Medulla oblongata (tissue), 1 donor: ENCODE results near the gene CCL2.
A peak's percentile ranks its signal among the peaks of the same experiment; 100 is the strongest.

Source experiments
- DNase-seq: peaks from one replicate; pipeline ENCODE4 v3.0.0-alpha.2; 2015; ENCODE audit errors: extremely low spot score

Gene CCL2

DNA sequence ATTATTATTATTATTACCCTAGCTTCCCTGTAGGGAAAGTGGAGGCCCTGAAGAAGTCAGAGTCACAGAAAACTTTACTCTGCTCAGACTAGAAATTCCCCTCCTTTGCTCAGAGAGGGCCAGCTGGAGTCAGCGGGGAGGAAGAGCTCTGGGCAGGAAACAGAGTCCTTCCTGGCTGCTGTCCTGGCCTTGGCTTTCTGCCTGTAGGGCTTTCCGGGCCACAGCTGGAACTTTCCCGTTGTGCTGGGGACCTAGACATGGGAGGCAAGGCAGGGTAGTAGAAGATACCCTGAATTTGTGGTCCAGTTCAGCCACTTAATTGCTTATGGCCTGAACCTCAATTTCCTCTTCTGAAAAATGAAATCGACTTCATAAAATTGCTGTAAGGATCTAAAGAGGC, 14.0 kb upstream of the CCL2 start:
- peak; percentile 78 for DNase-seq

DNA sequence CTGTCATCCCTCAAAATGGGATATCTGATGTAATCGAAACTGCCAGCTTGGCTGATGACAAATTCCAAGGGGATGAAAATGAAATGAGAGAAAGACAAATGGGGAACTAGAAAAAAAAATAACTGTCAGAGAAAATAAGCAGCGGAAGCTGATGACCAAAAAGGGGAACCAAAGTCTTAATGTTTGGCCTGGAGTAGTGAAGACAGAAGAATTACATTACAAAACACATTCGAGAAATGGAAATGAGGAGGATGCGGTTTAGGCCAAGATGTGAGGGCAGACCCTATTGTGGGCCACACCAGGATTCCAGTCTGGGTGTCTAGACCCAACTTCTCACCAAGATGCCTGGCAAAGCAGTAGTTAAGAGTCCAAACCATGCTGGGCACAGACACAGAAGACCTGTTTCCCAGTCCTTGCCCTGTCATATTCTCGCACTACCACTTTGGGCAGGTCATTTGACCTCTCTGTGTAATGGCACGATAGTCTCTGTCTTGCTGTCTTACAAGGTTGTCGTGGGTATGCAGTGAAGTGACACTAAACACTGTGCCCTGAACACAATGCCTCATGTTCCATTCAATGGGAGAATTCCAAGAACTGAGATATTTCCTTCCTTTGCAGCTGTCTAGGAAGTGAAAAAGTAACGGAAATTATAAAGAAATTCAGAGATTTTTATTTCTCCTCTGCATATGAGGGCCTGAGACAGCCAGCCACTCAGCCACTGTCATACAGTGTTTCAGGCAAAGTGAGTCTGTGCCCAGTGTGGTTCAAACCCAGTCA, 12.3 kb upstream of the CCL2 start:
- DNase-seq, result peak; percentile 69

DNA sequence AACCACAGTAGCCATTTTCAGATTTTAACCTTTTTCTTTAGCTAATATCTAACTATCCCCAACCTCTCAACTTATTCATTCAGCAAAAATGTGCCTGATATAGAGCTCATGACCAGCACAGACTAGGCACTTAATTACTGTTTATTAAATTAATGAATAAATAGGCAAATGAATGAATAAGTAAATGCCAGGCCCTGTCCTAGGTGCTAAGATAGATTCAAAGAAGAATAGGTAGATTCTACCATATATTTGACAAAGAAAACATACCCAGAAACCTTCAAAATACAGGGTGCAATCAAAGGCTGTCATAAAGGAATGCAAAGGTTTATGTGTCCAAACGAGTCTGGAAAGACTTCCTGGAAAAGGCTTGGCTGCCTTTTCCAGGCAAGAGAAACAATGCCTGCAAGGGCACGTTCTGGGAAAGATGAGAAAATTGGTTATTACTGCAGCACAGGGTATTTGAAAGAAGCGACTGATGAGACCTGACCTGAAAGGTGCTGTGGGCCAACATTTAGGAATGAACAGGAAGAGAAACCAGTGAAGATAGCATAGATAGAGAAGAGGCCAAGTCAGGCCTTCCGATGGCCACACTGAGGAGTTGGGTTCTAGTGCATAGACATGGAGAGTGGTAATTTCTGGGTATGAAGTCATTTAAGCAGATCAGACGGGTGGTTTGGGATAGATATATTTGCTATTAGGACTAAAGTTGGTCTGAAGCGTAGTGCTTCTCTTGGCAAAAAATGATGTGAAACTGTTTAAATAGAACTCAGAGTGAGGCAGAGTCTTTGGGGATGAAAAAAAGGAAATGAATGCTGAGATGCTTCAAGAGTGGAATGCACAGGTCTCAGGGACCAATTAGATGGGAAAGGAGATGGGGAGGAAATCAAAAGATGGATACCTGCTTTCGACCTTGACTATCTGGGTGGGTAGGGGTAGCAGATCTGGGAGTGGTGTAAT, 11.4 kb upstream of the CCL2 start:
- peak; percentile 54 for DNase-seq

DNA sequence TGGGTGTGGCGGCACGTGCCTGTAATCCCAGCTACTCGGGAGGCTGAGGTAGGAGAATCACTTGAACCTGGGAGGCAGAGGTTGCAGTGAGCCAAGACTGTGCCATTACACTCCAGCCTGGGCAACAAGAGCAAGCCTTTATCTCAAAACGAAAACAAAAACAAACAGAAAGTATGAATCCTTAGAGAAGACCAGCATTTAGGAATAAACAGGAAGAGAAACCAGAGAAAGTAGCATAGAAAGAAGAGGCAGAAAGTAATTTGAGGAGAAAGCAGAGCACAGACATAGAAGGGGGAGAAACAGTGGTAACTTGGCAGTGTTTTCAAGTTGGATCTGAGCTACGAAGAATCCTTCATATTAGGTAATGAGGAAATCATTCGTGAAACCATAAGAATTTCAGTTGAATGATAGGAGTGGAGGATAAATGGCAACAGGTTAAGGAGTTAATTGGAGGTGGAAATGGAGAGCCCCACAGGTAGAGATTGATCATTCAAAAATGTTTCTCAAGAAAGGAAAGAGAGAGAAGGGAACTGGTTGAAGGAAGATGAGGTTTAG, 9.7 kb upstream of the CCL2 start:
- DNase-seq, result no peak

DNA sequence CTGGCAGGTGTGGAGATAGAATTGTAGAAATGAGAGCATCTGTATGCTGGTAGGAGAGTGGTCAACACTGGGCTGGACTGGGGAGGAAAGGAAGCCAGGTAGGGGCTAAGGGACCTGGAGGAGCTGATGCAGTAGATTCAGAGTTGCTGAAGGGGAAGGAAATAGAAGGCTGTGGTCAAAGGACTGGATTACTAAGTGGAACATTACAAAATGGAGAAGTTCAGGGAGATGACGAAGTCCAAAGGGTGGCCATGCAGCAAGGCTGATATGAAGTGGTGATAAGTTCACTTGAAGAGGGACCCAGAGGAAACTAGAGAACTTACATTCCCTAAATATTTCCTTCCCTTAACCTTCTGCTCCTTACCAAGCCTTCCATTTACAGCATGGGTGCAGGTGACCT, 8.6 kb upstream of the CCL2 start:
- peak; percentile 66 for DNase-seq

DNA sequence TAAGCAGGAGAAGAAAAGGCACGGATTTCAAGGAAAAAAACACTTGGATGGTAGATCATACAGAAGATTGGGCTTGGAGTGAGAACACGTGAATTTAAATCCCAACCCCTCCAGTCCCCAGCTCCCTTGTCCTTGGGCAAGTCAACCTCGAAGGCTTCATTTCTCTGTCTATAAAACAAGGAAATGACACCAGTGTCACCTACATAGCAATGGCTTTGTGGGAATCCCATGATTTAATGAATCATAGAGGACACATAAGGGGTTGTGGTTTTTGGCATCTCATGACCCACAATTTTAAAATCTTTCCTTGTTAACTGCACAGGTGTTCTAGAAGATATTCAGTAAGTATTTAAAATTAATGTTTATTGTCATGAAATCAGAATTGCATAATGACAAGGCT, 8.2 kb upstream of the CCL2 start:
- DNase-seq, result no peak

DNA sequence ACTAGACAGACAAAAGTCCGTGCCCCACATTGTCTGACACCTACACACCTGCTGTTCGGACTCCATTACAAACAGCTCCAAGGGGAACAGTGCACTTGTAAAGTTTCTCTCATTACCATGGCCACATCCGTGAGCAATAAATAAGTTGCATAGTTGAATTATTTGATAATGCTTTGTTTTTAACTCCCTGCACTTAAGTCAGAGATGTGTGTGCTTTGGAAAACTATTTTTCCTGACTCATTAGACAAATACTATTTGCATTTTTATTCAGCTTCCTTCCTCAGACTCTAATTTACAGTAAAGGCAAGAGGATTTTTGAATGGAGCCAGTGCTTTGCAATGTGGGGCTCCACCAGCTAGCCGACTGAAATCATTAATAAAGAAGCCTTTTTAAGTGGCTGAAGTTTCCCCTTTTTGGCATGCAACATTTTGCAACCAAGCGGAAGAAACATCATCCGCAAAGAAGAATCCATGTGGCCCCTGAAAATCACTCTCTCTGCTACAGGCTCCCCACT, 6.5 kb upstream of the CCL2 start:
- DNase-seq, result no peak

DNA sequence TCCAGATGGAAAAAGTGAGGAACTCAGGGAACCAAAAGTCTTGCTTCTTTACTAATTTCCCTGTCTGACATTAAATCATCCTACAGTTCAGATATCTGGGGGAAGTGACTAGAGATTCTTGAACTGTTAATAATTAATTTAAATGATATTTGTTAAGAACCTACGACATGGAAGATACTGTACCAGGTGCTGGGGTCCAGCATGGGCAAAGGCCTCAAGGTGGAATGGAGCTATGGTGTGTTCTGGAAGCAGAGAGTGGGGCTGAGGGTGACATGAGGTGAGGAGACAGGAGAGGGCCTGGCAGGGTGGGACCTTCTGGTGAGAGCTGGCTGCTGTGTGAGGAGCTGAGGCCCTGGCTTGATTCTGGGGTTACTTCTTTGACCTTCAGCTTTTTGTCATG, 6.0 kb upstream of the CCL2 start:
- DNase-seq, result no peak

DNA sequence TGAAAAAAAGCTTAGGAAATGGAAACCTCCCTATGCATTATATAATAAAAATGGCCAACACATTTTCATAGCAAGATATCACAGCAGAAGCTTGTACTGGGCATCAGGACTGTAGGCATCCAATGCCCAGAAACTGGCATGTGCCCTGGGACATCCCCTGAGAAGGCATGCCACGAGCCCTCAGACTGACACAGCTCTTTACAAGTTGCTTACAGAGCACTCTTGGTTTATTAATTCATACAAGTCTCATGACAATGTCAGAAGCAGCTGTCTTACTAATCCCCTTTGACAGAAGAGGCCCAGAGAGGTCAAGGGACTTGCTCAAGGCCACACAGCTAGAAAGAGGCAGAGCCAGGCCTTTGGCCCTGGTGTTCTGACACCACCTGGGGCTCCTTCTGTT, 5.6 kb upstream of the CCL2 start:
- no peak for DNase-seq

DNA sequence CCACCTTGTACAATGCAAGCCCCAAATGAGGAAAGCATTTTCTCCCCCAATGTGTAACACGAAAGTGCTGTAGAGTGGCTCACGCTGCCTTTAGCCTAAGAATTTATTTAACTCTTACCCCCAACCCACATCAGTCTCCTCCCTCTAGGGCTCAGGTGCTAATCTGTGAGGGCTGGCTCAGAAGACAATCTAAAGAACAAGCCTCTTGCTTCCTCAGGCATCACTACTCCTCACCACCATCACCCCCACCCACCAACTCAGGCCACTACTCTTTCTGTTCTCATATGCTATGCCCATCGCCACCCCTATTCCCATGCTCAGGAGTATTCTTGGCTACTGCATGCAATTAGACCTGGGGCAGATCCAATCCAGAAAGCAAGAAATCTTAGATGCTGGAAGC, 3.9 kb upstream of the CCL2 start:
- DNase-seq, result no peak

DNA sequence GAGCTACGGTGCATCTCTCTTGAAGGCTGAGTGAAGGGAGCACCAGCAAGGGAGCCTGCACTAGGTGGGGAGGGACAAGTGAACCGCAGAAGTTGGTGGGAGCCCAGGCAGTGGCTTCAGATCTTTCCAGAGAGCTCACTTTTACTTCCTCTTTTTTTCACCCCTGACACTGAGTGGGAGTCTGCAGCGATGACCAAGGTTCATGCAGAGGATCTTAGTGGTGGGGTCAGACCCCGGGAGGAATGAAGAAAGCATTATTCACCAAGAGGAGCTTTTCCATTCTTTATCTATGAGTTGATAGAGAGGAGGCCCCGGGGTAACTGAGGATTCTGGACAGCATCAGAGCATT, 3.0 kb upstream of the CCL2 start:
- DNase-seq, result peak; percentile 69

DNA sequence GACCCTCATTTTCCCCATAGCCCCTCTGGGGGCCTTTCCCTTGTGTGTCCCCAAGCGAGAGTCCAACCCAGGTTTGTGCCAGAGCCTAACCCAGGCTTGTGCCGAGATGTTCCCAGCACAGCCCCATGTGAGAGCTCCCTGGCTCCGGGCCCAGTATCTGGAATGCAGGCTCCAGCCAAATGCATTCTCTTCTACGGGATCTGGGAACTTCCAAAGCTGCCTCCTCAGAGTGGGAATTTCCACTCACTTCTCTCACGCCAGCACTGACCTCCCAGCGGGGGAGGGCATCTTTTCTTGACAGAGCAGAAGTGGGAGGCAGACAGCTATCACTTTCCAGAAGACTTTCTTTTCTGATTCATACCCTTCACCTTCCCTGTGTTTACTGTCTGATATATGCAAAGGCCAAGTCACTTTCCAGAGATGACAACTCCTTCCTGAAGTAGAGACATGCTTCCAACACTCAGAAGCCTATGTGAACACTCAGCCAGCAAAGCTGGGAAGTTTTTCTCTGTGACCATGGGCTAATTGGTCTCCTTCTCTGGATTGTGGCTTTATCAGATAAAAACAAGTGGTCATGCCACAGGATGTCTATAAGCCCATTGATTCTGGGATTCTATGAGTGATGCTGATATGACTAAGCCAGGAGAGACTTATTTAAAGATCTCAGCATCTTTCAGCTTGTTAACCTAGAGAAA, 2.5 kb upstream of the CCL2 start:
- peak; percentile 84 for DNase-seq

DNA sequence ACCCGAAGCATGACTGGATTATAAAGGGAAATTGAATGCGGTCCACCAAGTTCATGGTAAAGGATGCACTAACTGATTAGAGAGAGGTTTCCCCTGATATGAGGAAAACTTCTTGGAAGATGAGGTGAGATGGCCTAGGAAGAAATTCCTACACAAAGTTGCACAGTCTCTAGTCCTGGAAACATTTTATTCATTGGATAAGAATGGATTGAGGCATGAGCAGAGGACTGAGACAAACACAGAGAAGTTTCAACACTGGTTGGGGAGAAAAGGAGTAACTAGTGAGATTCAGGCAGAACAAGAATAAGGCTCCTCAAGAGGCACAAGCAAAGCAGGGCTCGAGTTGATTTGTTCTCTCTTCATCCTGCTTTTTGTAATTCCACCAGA, 2.0 kb upstream of the CCL2 start:
- DNase-seq, result no peak

DNA sequence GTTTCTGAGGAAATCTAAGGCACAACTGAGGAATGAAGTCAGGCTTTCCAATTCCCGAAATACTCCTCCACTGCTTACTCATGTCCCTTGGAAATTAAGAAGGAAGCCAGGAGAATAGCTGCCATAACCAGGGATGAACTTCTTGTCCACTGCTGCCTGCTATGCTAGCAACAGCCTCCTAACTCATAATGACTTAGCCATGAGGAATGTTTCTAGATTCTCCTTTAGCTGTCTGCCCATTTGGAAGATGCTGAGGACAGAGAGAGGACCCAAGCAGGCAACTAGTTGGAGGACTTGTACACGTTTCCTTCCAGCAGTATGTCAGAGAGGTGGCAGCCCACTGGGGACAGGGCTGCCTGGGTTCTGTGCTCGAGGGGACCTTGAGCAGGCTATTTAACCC, 939 bp upstream of the CCL2 start:
- DNase-seq, result no peak

DNA sequence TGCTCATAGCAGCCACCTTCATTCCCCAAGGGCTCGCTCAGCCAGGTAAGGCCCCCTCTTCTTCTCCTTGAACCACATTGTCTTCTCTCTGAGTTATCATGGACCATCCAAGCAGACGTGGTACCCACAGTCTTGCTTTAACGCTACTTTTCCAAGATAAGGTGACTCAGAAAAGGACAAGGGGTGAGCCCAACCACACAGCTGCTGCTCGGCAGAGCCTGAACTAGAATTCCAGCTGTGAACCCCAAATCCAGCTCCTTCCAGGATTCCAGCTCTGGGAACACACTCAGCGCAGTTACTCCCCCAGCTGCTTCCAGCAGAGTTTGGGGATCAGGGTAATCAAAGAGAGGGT, 272 bp downstream of the CCL2 start:
- no peak for DNase-seq

DNA sequence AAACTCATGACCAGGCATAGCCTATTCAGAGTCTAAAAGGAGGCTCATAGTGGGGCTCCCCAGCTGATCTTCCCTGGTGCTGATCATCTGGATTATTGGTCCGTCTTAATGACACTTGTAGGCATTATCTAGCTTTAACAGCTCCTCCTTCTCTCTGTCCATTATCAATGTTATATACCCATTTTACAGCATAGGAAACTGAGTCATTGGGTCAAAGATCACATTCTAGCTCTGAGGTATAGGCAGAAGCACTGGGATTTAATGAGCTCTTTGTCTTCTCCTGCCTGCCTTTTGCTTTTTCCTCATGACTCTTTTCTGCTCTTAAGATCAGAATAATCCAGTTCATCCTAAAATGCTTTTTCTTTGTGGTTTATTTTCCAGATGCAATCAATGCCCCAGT, 756 bp downstream of the CCL2 start:
- no peak for DNase-seq

DNA sequence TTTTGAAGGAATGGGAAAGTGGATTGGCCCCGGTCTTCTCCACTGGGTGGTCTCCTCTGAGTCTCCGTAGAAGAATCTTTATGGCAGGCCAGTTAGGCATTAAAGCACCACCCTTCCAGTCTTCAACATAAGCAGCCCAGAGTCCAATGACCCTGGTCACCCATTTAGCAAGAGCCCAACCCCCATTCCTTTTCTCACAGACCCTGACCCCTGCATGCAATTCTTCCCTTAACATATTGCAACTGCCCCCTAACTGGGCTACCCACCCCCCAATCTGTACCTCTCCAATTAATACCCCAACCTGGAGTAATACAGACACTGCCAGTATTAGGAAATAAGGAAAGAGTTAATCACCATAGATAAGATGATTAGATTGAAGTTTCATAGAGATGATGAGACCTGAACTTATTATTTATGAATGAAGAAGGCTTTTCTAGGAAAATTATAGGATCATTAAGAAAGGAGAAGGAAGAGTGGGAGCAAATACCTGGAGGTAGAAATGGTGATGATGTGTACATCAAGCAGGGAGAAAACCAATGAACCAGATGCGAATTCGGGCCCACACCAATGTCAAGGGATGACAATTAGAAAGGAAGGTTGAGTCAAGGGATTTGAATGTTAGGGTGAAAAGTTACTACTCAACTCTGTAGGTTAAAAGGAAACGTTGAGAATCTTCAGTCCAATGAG, 2.4 kb downstream of the CCL2 start:
- DNase-seq, result no peak

DNA sequence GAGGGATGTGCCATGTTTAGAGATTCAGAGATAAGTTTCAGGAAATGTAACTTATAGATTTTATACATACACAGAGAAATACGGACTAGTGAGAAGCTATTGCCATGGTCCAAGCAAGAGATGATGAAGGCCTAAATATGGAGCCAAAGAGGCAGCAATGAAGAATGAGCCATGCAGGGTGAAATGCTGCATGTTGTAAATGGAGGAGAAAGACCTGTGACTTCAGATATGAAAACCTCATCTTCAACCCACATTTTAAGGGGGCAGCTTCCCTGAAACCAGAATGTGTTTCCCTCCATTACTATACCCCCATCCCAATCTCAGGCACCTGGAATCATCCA, 2.9 kb downstream of the CCL2 start:
- no peak for DNase-seq

DNA sequence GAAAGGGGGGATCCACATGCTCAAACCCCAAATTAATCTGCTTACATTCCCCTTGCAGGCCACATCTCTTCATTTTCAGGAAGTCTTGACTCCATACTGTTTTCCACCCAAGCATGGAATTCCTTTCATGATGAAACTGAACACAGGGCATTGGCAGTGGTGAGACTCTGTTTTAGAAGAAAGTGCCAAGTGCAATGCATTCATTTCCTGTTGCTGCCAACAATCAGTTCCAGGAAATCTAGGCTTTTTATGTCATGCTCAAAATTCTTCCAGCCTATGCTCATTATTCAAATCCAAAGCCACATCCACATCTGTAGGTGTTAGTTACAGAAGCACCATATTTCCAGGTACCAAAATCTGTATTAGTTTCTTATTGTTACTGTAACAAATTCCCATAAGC, 4.1 kb downstream of the CCL2 start:
- no peak for DNase-seq

DNA sequence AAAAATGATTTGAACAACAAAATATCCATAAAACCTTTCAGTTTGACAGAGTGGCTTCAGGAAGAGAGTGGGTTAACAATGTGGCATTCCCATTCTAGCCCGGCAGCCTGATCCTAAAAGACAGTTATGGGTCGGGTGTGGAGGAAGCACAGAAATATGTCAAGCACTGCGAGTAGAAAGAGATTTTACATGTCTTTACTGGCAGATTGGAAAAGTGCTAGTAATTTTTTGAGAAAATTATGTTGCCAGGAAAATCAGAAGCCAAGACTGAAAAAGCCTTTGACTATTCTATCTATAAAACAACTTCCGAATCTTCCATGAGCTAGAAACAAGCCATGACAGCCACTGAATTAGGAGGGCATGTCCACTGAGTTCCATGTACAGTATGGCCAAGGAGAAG, 5.8 kb downstream of the CCL2 start:
- DNase-seq, result no peak

DNA sequence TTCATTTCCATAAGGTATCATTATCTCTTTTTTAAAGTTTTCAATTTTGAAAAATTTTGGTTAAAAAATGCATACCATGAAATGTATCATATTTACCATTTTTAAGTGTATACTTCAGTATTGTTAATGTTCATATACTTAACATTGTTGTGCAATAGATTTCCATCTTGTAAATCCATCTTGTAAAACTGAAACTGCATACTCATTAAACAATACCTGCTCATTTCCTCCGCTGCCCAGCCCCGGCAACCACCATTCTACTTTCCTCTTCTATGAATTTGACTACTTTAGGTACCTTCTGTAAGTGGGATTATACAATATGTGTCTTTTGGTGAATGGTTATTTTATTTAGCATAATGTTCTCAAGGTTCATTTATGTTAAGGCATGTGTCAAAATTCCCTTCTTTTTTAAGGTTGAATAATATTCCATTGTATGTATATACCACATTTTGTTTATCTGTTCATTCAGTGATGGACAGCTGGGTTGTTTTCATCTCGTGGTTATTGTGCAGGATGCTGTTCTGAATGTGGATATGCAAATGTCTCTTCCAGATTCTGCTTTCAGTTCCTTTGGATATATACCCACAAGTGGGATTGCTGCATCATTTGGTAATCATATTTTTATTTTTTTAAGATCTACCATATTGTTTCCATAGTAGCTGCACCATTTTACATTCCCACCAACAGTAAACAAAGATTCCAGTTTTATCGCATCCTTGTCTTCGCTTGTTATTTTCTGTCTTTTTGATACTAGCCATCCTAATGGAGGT, 6.7 kb downstream of the CCL2 start:
- no peak for DNase-seq
